ENCODE data around the gene MRC1.

- TF ChIP-seq POLR2AphosphoS5 (IDR thresholded peaks at IDR 0.05; ENCODE audit: low read depth, low read length) (no peak), TAF1 (IDR thresholded peaks at IDR 0.05; ENCODE audit: low read depth, low read length) (no peak), POLR2A (IDR thresholded peaks at IDR 0.05; ENCODE audit: low read depth, low read length) (no peak), SPI1 (IDR thresholded peaks at IDR 0.05; ENCODE audit: low read depth, low read length) (no peak), PAX5 (IDR thresholded peaks at IDR 0.05; ENCODE audit: insufficient read depth, low read length, severe bottlenecking) (no peak)
These were observed 45.0 kb upstream of the MRC1 start for GRCh38 chr10:17764142-17764541.

All from GM12891 (cell line).